SK-N-SH (cell line): ENCODE data around the gene BTG1. TPM values are rescaled to one million over a fixed set of nuclear protein-coding genes. Genes with fewer than 3 reads are reported as not detected.

ENCODE experiments used
- CTCF ChIA-PET: fragments of 300-600, 350-600 bp; formaldehyde crosslinking; extraction: SDS; loops from one replicate; lab custom pipeline; 2021; lab: Yijun Ruan, JAX
- POLR2A ChIA-PET: fragments of 350-600 bp; sonication (Branson Sonifier 250); formaldehyde crosslinking; extraction: SDS; loops from one replicate; lab custom pipeline; 2020; ENCODE audit warnings: antibody characterized with exemption, inconsistent platforms; lab: Yijun Ruan, JAX
- DNase-seq: peaks from one replicate; pipeline ENCODE4 v3.0.0; 2012
- H2AFZ ChIP-seq: fragments of 200-600 bp; sonication (generic); 2 replicates; pipeline ENCODE4 v1.8.1; 2016; ENCODE audit warnings: antibody characterized with exemption, mild to moderate bottlenecking, low read depth
- H3F3A ChIP-seq: fragments of 200-600 bp; sonication (generic); replicated peaks from 2 replicates; pipeline ENCODE3; 2016; ENCODE audit warnings: antibody characterized with exemption, mild to moderate bottlenecking; ENCODE audit not compliant: insufficient read depth
- H3K27ac ChIP-seq, 2 experiments: fragments of 200-500 bp in 1 of 2; fragments of 200-600 bp in 1 of 2; sonication (Bioruptor generic) in 1 of 2; sonication (generic), shearing (Covaris generic) in 1 of 2; 2 replicates each; pipeline versions ENCODE4 v1.5.1 to v1.6.1; 2014 to 2016; ENCODE audit warnings: low read depth in 2 of 2, inconsistent platforms in 1 of 2, low read length in 1 of 2, mild to moderate bottlenecking in 1 of 2, mixed read lengths in 1 of 2
- H3K27me3 ChIP-seq: fragments of 200-600 bp; sonication (generic), shearing (Covaris generic); 2 replicates; pipeline ENCODE4 v1.6.1; 2016; ENCODE audit warnings: mixed run types; ENCODE audit not compliant: insufficient read depth
- H3K36me3 ChIP-seq, 2 experiments: fragments of 200-500 bp in 1 of 2; fragments of 200-600 bp in 1 of 2; sonication (Bioruptor generic) in 1 of 2; sonication (generic) in 1 of 2; replicated peaks in 1 of 2; 2 replicates each; pipeline versions ENCODE3 to v1.5.1; 2014 to 2016; ENCODE audit warnings: low read length in 1 of 2, mild to moderate bottlenecking in 1 of 2; ENCODE audit not compliant: insufficient read depth in 2 of 2, control insufficient read depth in 1 of 2
- H3K4me1 ChIP-seq, 2 experiments: fragments of 200-500 bp in 1 of 2; fragments of 200-600 bp in 1 of 2; sonication (Bioruptor generic) in 1 of 2; sonication (generic), shearing (Covaris generic) in 1 of 2; 2 replicates each; pipeline versions ENCODE4 v1.5.1 to v1.6.1; 2014 to 2016; ENCODE audit warnings: low read depth in 1 of 2, low read length in 1 of 2, mixed run types in 1 of 2; ENCODE audit not compliant: insufficient read depth in 2 of 2, control insufficient read depth in 1 of 2
- H3K4me2 ChIP-seq: fragments of 200-600 bp; sonication (generic), shearing (Covaris generic); 2 replicates; pipeline ENCODE4 v1.6.1; 2017; ENCODE audit warnings: mixed run types
- H3K4me3 ChIP-seq, 2 experiments: fragments of 200-500 bp in 1 of 2; fragments of 200-600 bp in 1 of 2; sonication (Bioruptor generic) in 1 of 2; sonication (generic), shearing (Covaris generic) in 1 of 2; 2 replicates each; pipeline versions ENCODE4 v1.5.1 to v1.8.1; 2014 to 2016; ENCODE audit warnings: low read depth in 2 of 2, inconsistent platforms in 1 of 2, low read length in 1 of 2, mild to moderate bottlenecking in 1 of 2, mixed read lengths in 1 of 2, moderate library complexity in 1 of 2
- H3K79me2 ChIP-seq: fragments of 200-600 bp; sonication (generic); 2 replicates; pipeline ENCODE4 v1.8.1; 2017; ENCODE audit warnings: mild to moderate bottlenecking; ENCODE audit not compliant: insufficient read depth
- H3K9ac ChIP-seq: fragments of 200-600 bp; sonication (generic); 2 replicates; pipeline ENCODE4 v1.6.1; 2017; ENCODE audit warnings: mixed run types
- H3K9me2 ChIP-seq: fragments of 200-600 bp; sonication (generic); 2 replicates; pipeline ENCODE4 v1.6.1; 2017; ENCODE audit warnings: mixed run types
- H3K9me3 ChIP-seq: fragments of 200-600 bp; sonication (generic); 2 replicates; pipeline ENCODE4 v1.6.1; 2017; ENCODE audit warnings: mixed run types, mild to moderate bottlenecking, moderate library complexity
- H4K20me1 ChIP-seq: fragments of 200-600 bp; sonication (generic); 2 replicates; pipeline ENCODE4 v1.6.1; 2017; ENCODE audit warnings: mild to moderate bottlenecking, mixed run types; ENCODE audit not compliant: insufficient read depth
- EZH2phosphoT487 ChIP-seq: fragments of 200-600 bp; sonication (generic); IDR thresholded peaks from 2 replicates; pipeline ENCODE4 v1.6.1; 2017; ENCODE audit warnings: low read depth, mixed run types, mild to moderate bottlenecking, antibody characterized with exemption, moderate library complexity, borderline replicate concordance
- FOXM1 ChIP-seq: IDR thresholded peaks from 2 replicates; pipeline ENCODE4 v1.4.0; 2012; ENCODE audit warnings: low read depth, mild to moderate bottlenecking
- GABPA ChIP-seq: IDR thresholded peaks from 2 replicates; pipeline ENCODE4 v1.4.0; 2012; ENCODE audit warnings: low read depth, mild to moderate bottlenecking
- MXI1 ChIP-seq: IDR thresholded peaks from 2 replicates; pipeline ENCODE4 v1.6.1; 2012; ENCODE audit warnings: mild to moderate bottlenecking, low read depth, low read length, improper control_type of control experiment
- POLR2AphosphoS5 ChIP-seq: IDR thresholded peaks from 2 replicates; pipeline ENCODE4 v1.6.1; 2012; ENCODE audit warnings: low read depth, low read length
- RAD21 ChIP-seq: IDR thresholded peaks from 2 replicates; pipeline ENCODE4 v1.6.1; 2012; ENCODE audit warnings: mild to moderate bottlenecking, low read length
- RCOR1 ChIP-seq: fragments of 150-350 bp; IDR thresholded peaks from 2 replicates; pipeline ENCODE4 v1.6.1; 2017; ENCODE audit warnings: antibody characterized with exemption, low read length
- SMC3 ChIP-seq: IDR thresholded peaks from 2 replicates; pipeline ENCODE4 v1.6.1; 2012; ENCODE audit warnings: low read depth, low read length, improper control_type of control experiment
- TCF12 ChIP-seq: IDR thresholded peaks from 2 replicates; pipeline ENCODE4 v1.4.0; 2012
- YY1 ChIP-seq: IDR thresholded peaks from 2 replicates; pipeline ENCODE4 v1.4.0; 2012; ENCODE audit warnings: low read depth, mild to moderate bottlenecking
- WGBS: methylation state at CpG from one replicate; pipeline ENCODE4 v1.1.6; 2017; ENCODE audit warnings: low lambda C conversion rate; 5-methylcytosine and 5-hydroxymethylcytosine counted together
- polyA plus RNA-seq, 3 experiments: library from polyadenylated mRNA; depleted of rRNA; stranded (reverse); fragments of >200 nt; gene quantifications; 2 replicates each; pipeline ENCODE4 v1.2.3, GENCODE V29; 2012
- TF ChIP-seq, protein P1 (sequence below): fragments of 150-350 bp; IDR thresholded peaks from 2 replicates; pipeline ENCODE4 v1.6.1; 2017; ENCODE audit warnings: antibody characterized with exemption, low read length, low read depth, borderline replicate concordance

The BTG1 gene
- polyA plus RNA-seq, 1 of the 3 experiments (the other 2 are of a cell fraction) = 28.3 TPM

DNA sequence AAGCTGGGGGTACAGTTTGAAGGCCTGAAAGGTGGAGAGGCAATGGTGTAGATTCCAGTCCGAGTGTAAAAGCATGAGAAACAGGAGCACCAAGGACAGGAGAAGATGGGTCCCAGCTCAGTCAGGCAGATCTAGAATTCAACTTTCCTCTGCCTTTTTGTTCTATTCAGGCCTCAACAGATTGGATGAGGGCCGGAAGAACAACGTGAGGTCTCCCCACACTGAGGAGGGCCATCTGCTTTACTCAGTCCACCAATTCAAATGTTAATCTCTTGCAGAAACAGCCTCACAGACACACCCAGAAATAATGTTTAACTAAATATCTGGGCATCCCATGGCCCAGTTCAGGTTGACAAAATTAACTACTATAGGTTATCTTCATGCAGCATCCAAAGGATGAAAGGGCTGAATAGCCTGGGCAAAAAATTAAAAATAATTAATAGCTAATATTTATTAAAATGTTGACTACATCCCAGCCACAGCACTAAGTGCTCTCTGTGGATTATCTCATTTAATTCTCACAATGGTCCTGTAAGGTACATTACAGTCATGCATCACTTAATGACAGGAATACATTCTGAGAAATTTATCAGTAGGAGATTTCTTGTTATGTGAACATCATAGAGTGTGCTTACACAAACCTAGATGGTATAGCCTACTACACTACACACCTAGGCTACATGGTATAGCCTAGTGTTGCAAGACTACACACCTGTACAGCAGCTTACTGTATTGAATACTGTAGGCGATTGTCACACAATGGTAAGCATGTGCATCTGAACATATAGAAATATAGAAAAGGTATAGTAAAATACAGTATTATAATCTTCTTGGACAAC is 22.5 kb downstream of the BTG1 start:
- Histone ChIP-seq H4K20me1 (no peaks in the 10 kb centered on the region), H2AFZ (no peak overlapping the region), H3K27ac (no peak overlapping the region), H3K36me3 (peaks cover 0 to 13% of the 10 kb centered on the region in 2 experiments), H3K79me2 (peaks cover 58% of the 10 kb centered on the region), H3K4me3 (no peak overlapping the region), H3K4me2 (no peak overlapping the region), H3K9ac (no peak overlapping the region), H3K9me2 (no peaks in the 10 kb centered on the region), H3K4me1 (no peaks in the 10 kb centered on the region), H3K9me3 (no peaks in the 10 kb centered on the region; the same call in 1 of the 2 replicates), H3K27me3 (no peaks in the 10 kb centered on the region), H3F3A (peaks cover 5% of the 10 kb centered on the region)
- TF ChIP-seq YY1 (no peak), MXI1 (no peak), RCOR1 (no peak), RAD21 (no peak), SMC3 (no peak), POLR2AphosphoS5 (no peak), EZH2phosphoT487 (no peak)
- TF ChIP-seq, protein P1, sequence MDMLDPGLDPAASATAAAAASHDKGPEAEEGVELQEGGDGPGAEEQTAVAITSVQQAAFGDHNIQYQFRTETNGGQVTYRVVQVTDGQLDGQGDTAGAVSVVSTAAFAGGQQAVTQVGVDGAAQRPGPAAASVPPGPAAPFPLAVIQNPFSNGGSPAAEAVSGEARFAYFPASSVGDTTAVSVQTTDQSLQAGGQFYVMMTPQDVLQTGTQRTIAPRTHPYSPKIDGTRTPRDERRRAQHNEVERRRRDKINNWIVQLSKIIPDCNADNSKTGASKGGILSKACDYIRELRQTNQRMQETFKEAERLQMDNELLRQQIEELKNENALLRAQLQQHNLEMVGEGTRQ = no peak
- ChIA-PET POLR2A (no interaction called here), CTCF (interaction anchor here (1.0 kb wide), 1 partner anchor 14 kb away, joined by 3 read pairs; no protein-coding TSS in a partner anchor)
- no peak for DNase-seq
- WGBS = 83% methylated on average over 4 of the region's 4 CpGs

DNA sequence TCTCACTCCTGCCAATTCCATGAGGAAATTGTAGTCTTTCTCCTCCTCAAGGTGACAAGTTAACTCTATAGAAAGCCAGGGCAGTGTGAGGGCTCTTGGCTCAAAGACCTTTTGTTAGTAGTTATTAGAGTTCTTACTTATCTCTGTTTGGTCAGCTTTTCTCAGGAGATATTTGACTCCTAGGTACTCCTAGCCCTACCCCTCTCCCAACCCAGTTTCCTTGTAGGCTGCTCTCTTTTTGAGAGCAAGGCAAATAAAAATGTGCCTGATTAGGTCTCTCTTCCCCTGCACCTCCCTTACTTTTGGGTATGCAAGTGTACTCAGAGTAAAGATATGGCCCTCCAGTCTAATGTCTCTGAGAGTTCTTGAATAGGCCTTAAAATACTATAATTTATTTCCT is 23.8 kb downstream of the BTG1 start:
- Histone ChIP-seq H3K27ac (no peak overlapping the region; a peak in 1 of 4 replicates), H3K9me3 (no peaks in the 10 kb centered on the region; the same call in none of the 2 replicates), H3K27me3 (no peaks in the 10 kb centered on the region), H4K20me1 (no peaks in the 10 kb centered on the region), H3K4me2 (no peak overlapping the region), H3K4me1 (no peaks in the 10 kb centered on the region), H3K36me3 (peaks cover 0 to 12% of the 10 kb centered on the region in 2 experiments), H3K9ac (no peak overlapping the region), H2AFZ (no peak overlapping the region), H3K4me3 (no peak overlapping the region), H3K9me2 (no peaks in the 10 kb centered on the region), H3F3A (peaks cover 5% of the 10 kb centered on the region), H3K79me2 (peaks cover 46% of the 10 kb centered on the region)
- ChIA-PET CTCF (no interaction called here), POLR2A (no interaction called here)
- no peak for TF ChIP-seq EZH2phosphoT487
- no peak for TF ChIP-seq MXI1
- no peak for TF ChIP-seq FOXM1
- no peak for TF ChIP-seq GABPA
- no peak for TF ChIP-seq SMC3
- TF ChIP-seq, protein P1 = no peak
- TF ChIP-seq RAD21 = no peak
- TF ChIP-seq TCF12 = no peak
- DNase-seq = no peak
